GM12878 (cell line): ENCODE data around the gene CATSPERD. TPM values are rescaled to one million over a fixed set of nuclear protein-coding genes. Genes with fewer than 3 reads are reported as not detected.

Source experiments
- ATAC-seq: fragments of 200-7000 bp; cut with Tn5 transposase; 3 replicates; pipeline ENCODE4 v1.9.1; 2020; ENCODE audit warnings: mild to moderate bottlenecking, moderate library complexity
- BruUV-seq: library from RNA; stranded (reverse); fragments of 400-500 nt; replicated peaks from 2 replicates; lab custom pipeline; 2021; lab: Mats Ljungman, UMichigan
- CTCF ChIA-PET: fragments of 300-600 bp; sonication (Branson Sonifier 250); formaldehyde crosslinking; extraction: SDS; loops from one replicate; lab custom pipeline; 2021; ENCODE audit warnings: inconsistent platforms; lab: Yijun Ruan, JAX
- POLR2A ChIA-PET: fragments of 350-600 bp; formaldehyde crosslinking; extraction: SDS; loops from one replicate; lab custom pipeline; 2021; ENCODE audit warnings: inconsistent platforms; lab: Charles Lee
- RAD21 ChIA-PET: fragments of 300-600 bp; sonication (Branson Sonifier 250); formaldehyde crosslinking; loops from one replicate; lab custom pipeline; 2023; ENCODE audit warnings: antibody characterized with exemption; ENCODE audit not compliant: unreplicated experiment; lab: Charles Lee
- SMC1A ChIA-PET: fragments of 300-600 bp; sonication (Branson Sonifier 250); formaldehyde crosslinking; loops from one replicate; lab custom pipeline; 2023; ENCODE audit not compliant: unreplicated experiment, uncharacterized antibody; lab: Charles Lee
- DNase-seq: peaks from one replicate; pipeline ENCODE4 v3.0.0-alpha.2; 2011; ENCODE audit warnings: low read depth, low spot score
- FAIRE-seq: peaks from 3 replicates; lab custom pipeline; 2011; peaks lifted over from hg19 to GRCh38; lab: Jason Lieb, UNC
- H2AFZ ChIP-seq: 2 replicates; pipeline ENCODE4 v1.6.0; 2011; ENCODE audit warnings: low read depth, low read length, control low read depth; ENCODE audit not compliant: control insufficient read depth
- H3K27ac ChIP-seq: 2 replicates; pipeline ENCODE4 v1.5.1; 2011; ENCODE audit warnings: control low read depth; ENCODE audit not compliant: control insufficient read depth, insufficient read depth
- H3K27me3 ChIP-seq, 2 experiments: replicated peaks in 1 of 2; 2 replicates each; pipeline versions ENCODE4 v1.6.0 to v1.6.1; 2011; ENCODE audit warnings: low read length in 1 of 2; ENCODE audit not compliant: control insufficient read depth in 2 of 2, insufficient read depth in 2 of 2
- H3K36me3 ChIP-seq, 2 experiments: 2 replicates each; pipeline ENCODE4 v1.5.1; 2011; ENCODE audit warnings: low read length in 1 of 2; ENCODE audit not compliant: control insufficient read depth in 2 of 2, insufficient read depth in 2 of 2
- H3K4me1 ChIP-seq: 2 replicates; pipeline ENCODE4 v1.6.1; 2011; ENCODE audit warnings: mild to moderate bottlenecking, low read length, moderate library complexity, mixed read lengths; ENCODE audit not compliant: control insufficient read depth, insufficient read depth
- H3K4me2 ChIP-seq: 2 replicates; pipeline ENCODE4 v1.6.0; 2011; ENCODE audit warnings: control low read depth; ENCODE audit not compliant: control insufficient read depth, insufficient read depth
- H3K4me3 ChIP-seq: fragments of 200-600 bp; sonication (generic); 2 replicates; pipeline ENCODE4 v1.5.1; 2016
- H3K79me2 ChIP-seq: 2 replicates; pipeline ENCODE4 v1.6.0; 2011; ENCODE audit warnings: low read length; ENCODE audit not compliant: control insufficient read depth, insufficient read depth
- H3K9ac ChIP-seq: 2 replicates; pipeline ENCODE4 v1.8.0; 2011; ENCODE audit warnings: low read length, control low read depth, mixed read lengths; ENCODE audit not compliant: control insufficient read depth, insufficient read depth
- H3K9me3 ChIP-seq: replicated peaks from 3 replicates; pipeline ENCODE4 v1.5.1; 2011; ENCODE audit warnings: mild to moderate bottlenecking, low read length; ENCODE audit not compliant: control insufficient read depth, insufficient read depth
- H4K20me1 ChIP-seq: 2 replicates; pipeline ENCODE4 v1.6.0; 2011; ENCODE audit not compliant: control insufficient read depth, insufficient read depth
- BHLHE40 ChIP-seq, 2 experiments: fragments of 450-650 bp in 1 of 2; IDR thresholded peaks; 2 replicates each; pipeline ENCODE4 v1.6.1; 2011 to 2017; ENCODE audit warnings: low read depth in 2 of 2, borderline replicate concordance in 1 of 2, improper control_type of control experiment in 1 of 2, low read length in 1 of 2, mild to moderate bottlenecking in 1 of 2
- BMI1 ChIP-seq: fragments of 450-650 bp; IDR thresholded peaks from 2 replicates; pipeline ENCODE4 v1.6.1; 2016; ENCODE audit warnings: mild to moderate bottlenecking, moderate library complexity, borderline replicate concordance
- BRCA1 ChIP-seq: IDR thresholded peaks from 2 replicates; pipeline ENCODE4 v1.6.1; 2011; ENCODE audit warnings: low read depth, low read length, improper control_type of control experiment
- EED ChIP-seq: sonication (generic); IDR thresholded peaks from 2 replicates; pipeline ENCODE4 v1.6.1; 2016; ENCODE audit warnings: antibody characterized with exemption, low read depth
- HDAC6 ChIP-seq: fragments of 200-600 bp; sonication (generic); IDR thresholded peaks from one replicate; pipeline ENCODE4 v1.8.0; 2017; ENCODE audit warnings: antibody characterized with exemption; ENCODE audit not compliant: unreplicated experiment
- IKZF2 ChIP-seq, 2 experiments: fragments of 450-650 bp; IDR thresholded peaks; 2 replicates each; pipeline ENCODE4 v1.6.1; 2017; ENCODE audit warnings: mild to moderate bottlenecking in 2 of 2, moderate library complexity in 2 of 2
- JUND ChIP-seq: IDR thresholded peaks from 2 replicates; pipeline ENCODE4 v1.6.1; 2012; ENCODE audit warnings: low read depth, mild to moderate bottlenecking, low read length, improper control_type of control experiment, moderate library complexity
- NFIC ChIP-seq: IDR thresholded peaks from 2 replicates; pipeline ENCODE4 v1.6.1; 2012; ENCODE audit warnings: low read depth, mild to moderate bottlenecking, inconsistent platforms, low read length, moderate library complexity
- NR2F1 ChIP-seq: fragments of 450-650 bp; conservative IDR thresholded peaks from 2 replicates; pipeline ENCODE4 v1.6.1; 2017; ENCODE audit warnings: mild to moderate bottlenecking
- PAX5 ChIP-seq: IDR thresholded peaks from 2 replicates; pipeline ENCODE4 v1.6.1; 2011; ENCODE audit warnings: low read depth, low read length, borderline replicate concordance
- SIX5 ChIP-seq: IDR thresholded peaks from 2 replicates; pipeline ENCODE4 v1.6.1; 2011; ENCODE audit warnings: mild to moderate bottlenecking, low read depth, low read length, moderate library complexity; ENCODE audit not compliant: severe bottlenecking
- SPI1 ChIP-seq: IDR thresholded peaks from 2 replicates; pipeline ENCODE4 v1.6.1; 2011; ENCODE audit warnings: low read depth, mild to moderate bottlenecking, low read length, moderate library complexity, borderline replicate concordance; ENCODE audit not compliant: insufficient read depth
- SREBF1 ChIP-seq: IDR thresholded peaks from 2 replicates; pipeline ENCODE4 v1.6.1; 2012; ENCODE audit warnings: mild to moderate bottlenecking, low read length
- SREBF2 ChIP-seq: IDR thresholded peaks from 2 replicates; pipeline ENCODE4 v1.6.1; 2012; ENCODE audit warnings: mild to moderate bottlenecking, low read length
- TCF12 ChIP-seq: IDR thresholded peaks from 2 replicates; pipeline ENCODE4 v1.6.1; 2011; ENCODE audit warnings: low read depth, mild to moderate bottlenecking, low read length
- TCF7 ChIP-seq: IDR thresholded peaks from 2 replicates; pipeline ENCODE4 v1.6.1; 2014; ENCODE audit warnings: antibody characterized with exemption, borderline replicate concordance
- YY1 ChIP-seq: IDR thresholded peaks from 2 replicates; pipeline ENCODE4 v1.6.1; 2011; ENCODE audit warnings: low read depth, mild to moderate bottlenecking, low read length
- WGBS: methylation state at CpG from one replicate; pipeline ENCODE4 v1.1.6; 2016; ENCODE audit warnings: low lambda C conversion rate; ENCODE audit not compliant: insufficient replicate concordance, insufficient coverage; ENCODE audit errors: missing lambda C conversion rate; 5-methylcytosine and 5-hydroxymethylcytosine counted together
- in situ Hi-C: fragments of 300-500 bp; cut with MboI; formaldehyde crosslinking; loops from 9 replicates; pipeline ENCODE4 v1.14.3; 2018; ENCODE audit warnings: mixed read lengths
- intact Hi-C: fragments of 100-400 bp; cut with micrococcal nuclease; formaldehyde crosslinking; loops from one replicate; pipeline ENCODE4 v1.14.2; 2022; ENCODE audit not compliant: unreplicated experiment
- polyA plus RNA-seq, 11 experiments: library from polyadenylated mRNA; depleted of rRNA in 4 of 11; unstranded in 6 of 11; stranded (reverse) in 5 of 11; fragments of >200 nt; fragmentation: Nextera tagmentation in 4 of 11; fragmentation: Illumina TruSeq in 1 of 11; extraction: Ambion mirVana in 4 of 11; extraction: Trizol in 1 of 11; gene quantifications; 1 replicate in 1 of 11; 2 replicates in 10 of 11; pipeline versions ENCODE4 v1.2.1 to v1.2.3, GENCODE V29; 2011 to 2016; ENCODE audit warnings: inconsistent platforms in 2 of 11, missing spikeins in 2 of 11, low read depth in 1 of 11
- total RNA-seq, 4 experiments: library from RNA; depleted of rRNA in 3 of 4; stranded (reverse); fragments of >200 nt in 3 of 4; fragmentation: Illumina TruSeq in 1 of 4; extraction: Trizol in 1 of 4; gene quantifications; 2 replicates each; pipeline versions ENCODE4 v1.2.1 to v1.2.3, GENCODE V29; 2013 to 2021
- TF ChIP-seq, protein P1 (sequence below): fragments of 150-350 bp; IDR thresholded peaks from 2 replicates; pipeline ENCODE4 v1.6.1; 2014; ENCODE audit warnings: mild to moderate bottlenecking, low read depth, low read length

CATSPERD gene
- total and polyA plus RNA-seq, 10 of the 15 experiments (the other 5 are each of a cell fraction or from before 2014, with no cell fraction given): 0.02 to 0.38 (median 0.11) TPM; not detected in 5

DNA sequence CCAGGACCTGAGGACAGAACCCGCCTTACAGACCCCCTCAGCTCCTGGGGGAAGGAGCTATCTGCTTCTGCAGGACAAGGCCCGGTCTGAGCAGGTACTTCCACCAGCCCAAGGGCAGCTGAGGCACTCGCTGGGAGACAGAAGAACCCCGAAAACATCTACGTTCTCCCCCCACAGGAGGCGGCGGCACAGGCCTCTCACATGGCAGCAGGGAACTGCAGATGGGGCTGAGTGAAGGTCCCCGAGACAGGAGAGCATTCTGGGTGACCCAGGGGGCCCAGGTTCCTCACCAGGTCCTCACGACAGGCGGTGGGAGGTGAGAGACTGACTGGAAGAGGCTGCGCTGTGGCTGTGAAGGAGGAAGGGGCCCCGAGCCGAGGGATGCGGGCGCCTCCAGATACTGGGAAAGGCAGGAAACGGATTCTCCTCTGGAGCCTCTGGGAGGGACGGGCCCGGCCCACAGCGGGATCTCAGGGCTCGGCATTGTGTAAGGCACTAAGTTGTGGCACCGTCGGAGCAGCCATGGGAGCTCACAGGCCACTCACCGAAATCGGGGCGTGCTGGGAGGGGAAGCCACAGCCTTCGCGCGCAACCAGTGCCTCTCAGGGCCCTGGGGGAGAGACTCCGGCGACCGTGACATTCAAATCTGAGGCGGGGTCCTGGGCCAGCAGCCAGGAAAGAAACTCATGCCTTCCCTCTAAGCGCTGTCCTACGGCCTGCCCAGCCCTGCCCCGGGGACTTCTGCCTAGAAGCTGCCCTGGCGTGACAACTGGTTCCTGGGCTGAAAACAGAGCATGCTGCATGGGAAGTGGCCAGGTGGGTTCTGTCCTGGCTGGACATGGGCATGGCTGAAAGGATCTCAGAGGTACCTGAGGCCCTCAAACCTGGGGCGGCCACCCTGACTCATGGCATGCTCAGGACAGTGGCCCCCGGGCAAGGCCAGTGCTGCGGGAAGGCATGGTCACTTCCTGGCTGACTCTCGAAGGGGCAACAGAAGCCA lies 16.3 kb upstream of the CATSPERD start:
- H3K27ac ChIP-seq: no peak overlapping the region
- no peak overlapping the region for H3K4me3 ChIP-seq
- WGBS: 95% methylated on average over 40 of the region's 40 CpGs
- POLR2A ChIA-PET: interaction anchor here (0.5 kb wide), 1 partner anchor 11 kb away, joined by 3 read pairs; no protein-coding TSS in a partner anchor
- H3K4me1 ChIP-seq: no peaks in the 10 kb centered on the region
- RAD21 ChIA-PET: no interaction called here
- no peak overlapping the region for H3K9ac ChIP-seq
- no peaks in the 10 kb centered on the region; the same call in 2 of the 3 replicates for H3K9me3 ChIP-seq
- no peaks in the 10 kb centered on the region for H3K79me2 ChIP-seq
- H3K27me3 ChIP-seq: no peaks in the 10 kb centered on the region
- CTCF ChIA-PET: no interaction called here
- TF ChIP-seq SIX5 (no peak), TCF7 (no peak), SREBF1 (no peak), JUND (no peak), SPI1 (no peak), NR2F1 (no peak), HDAC6 (no peak), IKZF2 (IDR thresholded peaks at IDR 0.05) (no peak), YY1 (no peak), SREBF2 (no peak), BHLHE40 (IDR thresholded peaks at IDR 0.05; ENCODE audit: borderline replicate concordance in 1 of 2, low read depth in 2 of 2, low read length in 1 of 2) (no peak), TCF12 (no peak), BRCA1 (no peak), BMI1 (no peak), NFIC (no peak), EED (no peak), PAX5 (no peak)
- TF ChIP-seq, protein P1, sequence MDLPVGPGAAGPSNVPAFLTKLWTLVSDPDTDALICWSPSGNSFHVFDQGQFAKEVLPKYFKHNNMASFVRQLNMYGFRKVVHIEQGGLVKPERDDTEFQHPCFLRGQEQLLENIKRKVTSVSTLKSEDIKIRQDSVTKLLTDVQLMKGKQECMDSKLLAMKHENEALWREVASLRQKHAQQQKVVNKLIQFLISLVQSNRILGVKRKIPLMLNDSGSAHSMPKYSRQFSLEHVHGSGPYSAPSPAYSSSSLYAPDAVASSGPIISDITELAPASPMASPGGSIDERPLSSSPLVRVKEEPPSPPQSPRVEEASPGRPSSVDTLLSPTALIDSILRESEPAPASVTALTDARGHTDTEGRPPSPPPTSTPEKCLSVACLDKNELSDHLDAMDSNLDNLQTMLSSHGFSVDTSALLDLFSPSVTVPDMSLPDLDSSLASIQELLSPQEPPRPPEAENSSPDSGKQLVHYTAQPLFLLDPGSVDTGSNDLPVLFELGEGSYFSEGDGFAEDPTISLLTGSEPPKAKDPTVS: no peak
- BruUV-seq: no TSS peak
- H3K4me2 ChIP-seq: no peak overlapping the region
- no peak overlapping the region for H2AFZ ChIP-seq
- DNase-seq (no peak), ATAC-seq (no peak), FAIRE-seq (no peak)
- SMC1A ChIA-PET: no interaction called here
- intact Hi-C loops: no loop called here
- H4K20me1 ChIP-seq: no peaks in the 10 kb centered on the region
- in situ Hi-C loops: no loop called here
- H3K36me3 ChIP-seq: peaks cover 29 to 44% of the 10 kb centered on the region in 2 experiments
